Ovary (tissue), 3 donors: ENCODE data around the gene MATN4.

ENCODE experiments used
- CTCF ChIP-seq, 3 donors: fragments of 450-650 bp in 2 of 3; fragments of 200-600 bp in 1 of 3; IDR thresholded peaks; one replicate each; pipeline versions ENCODE4 v1.5.1 to v1.8.0; 2016 to 2022; ENCODE audit warnings: antibody characterized with exemption in 3 of 3, mild to moderate bottlenecking in 1 of 3
- EP300 ChIP-seq: sonication (generic); formaldehyde crosslinking; IDR thresholded peaks from one replicate; pipeline ENCODE4 v1.6.1; 2017; ENCODE audit warnings: antibody characterized with exemption
- POLR2A ChIP-seq: fragments of 450-650 bp; IDR thresholded peaks from one replicate; pipeline ENCODE4 v1.6.1; 2017; ENCODE audit warnings: antibody characterized with exemption, mild to moderate bottlenecking, moderate library complexity
- donor health status: DM: no; HTN: no; CAD: no.

GRCh38 chr20:45347297-45347935 lies 39.3 kb upstream of the MATN4 start:
- TF ChIP-seq CTCF (IDR thresholded peaks at IDR 0.05) (no peak), POLR2A (no peak), EP300 (no peak)
